ENCODE results near the gene ACR. TPM values are rescaled to one million over a fixed set of nuclear protein-coding genes. Genes with fewer than 3 reads are reported as not detected.

The ACR gene
- total and polyA plus RNA-seq, 8 donors = 0.34 to 0.92 (median 0.40) TPM; not detected in 5

DNA sequence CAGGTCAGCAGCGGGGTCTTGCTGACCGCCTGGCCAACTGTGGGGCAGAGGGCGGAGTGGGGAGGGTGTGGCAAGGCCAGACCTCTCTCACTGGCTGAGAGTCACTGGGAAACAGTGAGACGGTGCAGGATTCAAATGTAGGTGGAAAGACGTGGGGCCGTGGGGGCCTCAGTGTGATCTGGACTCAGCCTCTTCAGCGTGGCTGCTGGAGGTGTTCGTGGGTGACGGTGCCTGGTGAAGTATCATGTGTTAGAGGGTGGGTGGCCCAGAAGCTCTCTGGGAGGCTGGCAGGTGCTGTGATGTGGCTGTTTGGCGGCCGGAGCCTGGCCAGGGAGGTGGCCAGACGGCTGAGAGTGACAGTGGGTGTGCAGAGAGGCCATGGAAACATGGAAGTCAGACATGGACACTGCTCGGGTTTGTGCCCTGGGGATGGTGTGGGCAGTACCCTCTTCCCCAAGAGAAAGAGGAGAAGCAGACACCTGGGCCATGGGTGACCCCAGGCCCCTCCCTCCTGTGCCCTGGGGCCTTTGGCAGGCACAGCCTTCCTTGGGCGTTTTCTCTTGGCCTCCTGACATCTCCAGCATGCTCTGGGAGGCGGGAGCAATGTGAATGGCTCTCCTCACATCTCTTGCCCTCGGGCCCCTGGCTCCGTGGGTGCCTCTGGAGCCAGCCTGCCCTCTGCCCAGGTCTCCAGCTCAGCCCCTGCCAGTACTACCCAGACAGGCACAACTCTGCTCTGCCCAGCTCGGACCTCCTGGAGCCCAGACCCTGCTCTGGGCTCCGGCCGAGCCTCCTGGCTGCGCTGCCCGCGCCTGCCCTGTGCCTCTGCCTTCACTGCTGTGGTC lies 10.1 kb upstream of the ACR start:
- intact Hi-C loops (cut with DNase I) = no loop called here
- no peak for FAIRE-seq

DNA sequence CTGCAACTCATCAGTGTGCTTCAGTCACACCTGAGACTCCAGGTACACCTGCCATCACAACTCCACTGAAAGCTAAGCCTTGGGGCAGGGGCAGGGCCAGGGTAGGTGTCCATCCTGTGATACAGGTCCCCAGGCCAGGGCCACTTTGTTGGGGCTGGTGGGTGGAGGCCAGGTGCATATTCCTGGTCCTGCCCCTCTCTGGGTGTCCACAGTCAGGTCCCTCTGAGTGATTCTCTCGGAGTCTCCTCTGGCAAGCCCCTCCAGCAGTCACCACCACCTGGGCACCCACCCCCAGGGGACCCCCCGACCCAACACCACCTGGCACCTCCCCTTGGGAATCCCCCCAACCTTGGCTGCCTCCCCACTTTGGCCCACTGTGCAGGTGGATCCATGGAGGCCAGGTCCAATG lies 9.5 kb upstream of the ACR start:
- Histone ChIP-seq H3K27me3 (peaks cover 0 to 10% (median 0%) of the 10 kb centered on the region in 4 donors), H3K9me3 (no peaks in the 10 kb centered on the region), H3K4me1 (no peaks in the 10 kb centered on the region), H3K36me3 (no peaks in the 10 kb centered on the region), H3K4me3 (no peak overlapping the region), H3K27ac (no peak overlapping the region)
- DNase-seq = peak in 3 of 6 donors; percentile 12 to 49 (median 44)
- TF ChIP-seq, protein P1, sequence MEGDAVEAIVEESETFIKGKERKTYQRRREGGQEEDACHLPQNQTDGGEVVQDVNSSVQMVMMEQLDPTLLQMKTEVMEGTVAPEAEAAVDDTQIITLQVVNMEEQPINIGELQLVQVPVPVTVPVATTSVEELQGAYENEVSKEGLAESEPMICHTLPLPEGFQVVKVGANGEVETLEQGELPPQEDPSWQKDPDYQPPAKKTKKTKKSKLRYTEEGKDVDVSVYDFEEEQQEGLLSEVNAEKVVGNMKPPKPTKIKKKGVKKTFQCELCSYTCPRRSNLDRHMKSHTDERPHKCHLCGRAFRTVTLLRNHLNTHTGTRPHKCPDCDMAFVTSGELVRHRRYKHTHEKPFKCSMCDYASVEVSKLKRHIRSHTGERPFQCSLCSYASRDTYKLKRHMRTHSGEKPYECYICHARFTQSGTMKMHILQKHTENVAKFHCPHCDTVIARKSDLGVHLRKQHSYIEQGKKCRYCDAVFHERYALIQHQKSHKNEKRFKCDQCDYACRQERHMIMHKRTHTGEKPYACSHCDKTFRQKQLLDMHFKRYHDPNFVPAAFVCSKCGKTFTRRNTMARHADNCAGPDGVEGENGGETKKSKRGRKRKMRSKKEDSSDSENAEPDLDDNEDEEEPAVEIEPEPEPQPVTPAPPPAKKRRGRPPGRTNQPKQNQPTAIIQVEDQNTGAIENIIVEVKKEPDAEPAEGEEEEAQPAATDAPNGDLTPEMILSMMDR (IDR thresholded peaks at IDR 0.05) = no peak
- intact Hi-C loops (cut with DNase I) = no loop called here
- ATAC-seq = no peak
- no peak for FAIRE-seq
- WGBS, 2 donors = 64% methylated on average over 2 of the region's 2 CpGs

More for the DNA sequence above, 10.1 kb upstream of the ACR start:
- Histone ChIP-seq H3K4me3 (no peak overlapping the region), H3K27ac (no peak overlapping the region), H3K27me3 (peaks cover 0 to 10% (median 0%) of the 10 kb centered on the region in 4 donors), H3K9me3 (no peaks in the 10 kb centered on the region), H3K36me3 (no peaks in the 10 kb centered on the region), H3K4me1 (no peaks in the 10 kb centered on the region)
- WGBS, 2 donors = 79 to 86% methylated on average over 23 of the region's 23 CpGs
- DNase-seq (peak in 3 of 6 donors; percentile 11 to 45 (median 23)), ATAC-seq (no peak)
- TF ChIP-seq, protein P1 (IDR thresholded peaks at IDR 0.05) = no peak

DNA sequence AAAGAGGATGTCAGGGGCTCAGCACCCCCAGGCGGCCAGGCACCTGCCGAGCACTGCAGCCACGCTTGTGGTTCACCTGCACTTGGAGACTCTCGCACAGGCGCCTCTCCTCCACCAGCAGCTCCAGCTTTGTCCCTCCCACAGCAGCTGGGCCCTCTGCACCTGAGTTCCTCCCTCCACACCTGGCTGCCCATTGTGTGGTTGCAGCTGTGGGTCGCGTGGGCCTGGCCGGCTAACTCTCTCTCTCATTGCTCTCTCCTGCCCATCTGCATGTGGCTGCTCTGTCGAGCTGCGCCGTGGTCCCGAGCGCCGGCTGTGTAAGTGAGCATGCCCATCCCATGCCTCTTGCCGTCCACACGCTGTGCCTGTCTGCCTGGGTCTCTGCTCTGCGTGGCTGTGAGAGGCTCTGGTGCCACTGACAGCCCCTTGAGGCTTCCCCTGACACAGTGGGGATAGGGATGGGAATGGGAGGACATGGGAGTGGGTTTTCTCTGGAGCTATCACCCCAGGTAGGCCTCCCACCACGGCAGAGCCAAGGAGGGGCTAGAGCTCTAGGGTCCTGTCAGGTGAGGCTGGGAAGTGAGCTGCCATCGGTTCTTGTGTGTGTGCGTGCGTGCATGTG lies 8.5 kb upstream of the ACR start:
- FAIRE-seq = no peak
- no peaks in the 10 kb centered on the region for H3K9me3 ChIP-seq
- H3K27me3 ChIP-seq = peaks cover 0 to 10% (median 0%) of the 10 kb centered on the region in 4 donors
- no peaks in the 10 kb centered on the region for H3K4me1 ChIP-seq
- intact Hi-C loops (cut with DNase I) = no loop called here
- 73 to 82% methylated on average over 19 to 21 of the region's 21 CpGs for WGBS, 2 donors
- DNase-seq = peak in 5 of 6 donors; percentile 1 to 54 (median 14)
- TF ChIP-seq, protein P1 (IDR thresholded peaks at IDR 0.05) = no peak
- ATAC-seq = no peak
- no peaks in the 10 kb centered on the region for H3K36me3 ChIP-seq
- no peak overlapping the region for H3K4me3 ChIP-seq
- no peak overlapping the region for H3K27ac ChIP-seq

DNA sequence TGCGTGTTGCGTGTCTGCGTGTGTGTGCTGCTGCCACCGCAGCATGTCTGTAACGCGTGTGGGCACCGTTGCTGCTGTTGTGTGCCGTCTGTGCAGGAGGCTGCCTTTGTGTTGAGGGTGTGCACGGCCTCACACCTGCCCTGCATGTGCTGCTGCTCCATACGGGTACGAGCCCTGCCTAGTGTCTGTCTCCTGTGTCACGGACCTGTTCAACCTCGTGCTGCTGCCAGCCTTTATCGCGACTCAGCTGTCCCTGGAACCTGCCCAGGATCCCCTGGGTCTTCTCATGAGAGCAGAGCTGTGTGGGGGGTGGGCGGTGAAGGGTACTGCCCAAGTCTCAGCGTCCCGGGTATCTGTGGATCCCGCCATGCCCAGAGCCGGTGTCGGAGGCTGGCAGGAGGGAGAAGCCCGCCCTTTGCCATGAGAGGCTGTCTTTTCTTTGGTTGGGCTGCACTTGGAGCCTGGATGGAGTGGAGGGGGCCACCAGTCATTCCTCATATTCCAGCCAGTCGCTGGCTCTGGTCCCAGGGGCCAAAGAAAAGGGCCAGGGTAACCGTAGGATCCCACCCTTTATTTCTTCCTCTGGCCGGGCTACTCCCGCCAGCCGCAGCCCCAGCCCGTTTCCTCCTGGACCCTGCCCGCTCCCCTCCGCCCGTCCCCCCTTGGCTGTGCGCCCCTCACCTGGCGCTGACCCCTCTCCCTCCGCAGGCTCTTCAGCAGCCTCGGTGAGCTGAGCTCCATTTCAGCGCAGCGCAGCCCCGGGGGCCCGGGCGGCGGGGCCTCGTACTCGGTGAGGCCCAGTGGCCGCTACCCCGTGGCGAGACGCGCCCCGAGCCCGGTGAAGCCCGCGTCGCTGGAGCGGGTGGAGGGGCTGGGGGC lies 7.8 kb upstream of the ACR start:
- intact Hi-C loops (cut with DNase I) = no loop called here
- DNase-seq = peak in 5 of 6 donors; percentile 1 to 56 (median 27)
- TF ChIP-seq, protein P1 (IDR thresholded peaks at IDR 0.05) = no peak
- no peak for ATAC-seq
- Histone ChIP-seq H3K27ac (no peak overlapping the region), H3K4me1 (no peaks in the 10 kb centered on the region), H3K36me3 (no peaks in the 10 kb centered on the region), H3K4me3 (no peak overlapping the region), H3K27me3 (peaks cover 0 to 10% (median 0%) of the 10 kb centered on the region in 4 donors), H3K9me3 (no peaks in the 10 kb centered on the region)
- FAIRE-seq = no peak
- 44 to 48% methylated on average over 52 to 54 of the region's 54 CpGs for WGBS, 2 donors
